Diencephalon (tissue), 1 donor: ENCODE measurements around the gene ACP7. TPM values are rescaled to one million over a fixed set of nuclear protein-coding genes. Genes with fewer than 3 reads are reported as not detected.

ENCODE experiments used
- total RNA-seq: library from RNA; depleted of rRNA; stranded (reverse); fragments of >200 nt; gene quantifications from one replicate; pipeline ENCODE4 v1.2.3, GENCODE V29; 2014

ACP7 gene, protein sequence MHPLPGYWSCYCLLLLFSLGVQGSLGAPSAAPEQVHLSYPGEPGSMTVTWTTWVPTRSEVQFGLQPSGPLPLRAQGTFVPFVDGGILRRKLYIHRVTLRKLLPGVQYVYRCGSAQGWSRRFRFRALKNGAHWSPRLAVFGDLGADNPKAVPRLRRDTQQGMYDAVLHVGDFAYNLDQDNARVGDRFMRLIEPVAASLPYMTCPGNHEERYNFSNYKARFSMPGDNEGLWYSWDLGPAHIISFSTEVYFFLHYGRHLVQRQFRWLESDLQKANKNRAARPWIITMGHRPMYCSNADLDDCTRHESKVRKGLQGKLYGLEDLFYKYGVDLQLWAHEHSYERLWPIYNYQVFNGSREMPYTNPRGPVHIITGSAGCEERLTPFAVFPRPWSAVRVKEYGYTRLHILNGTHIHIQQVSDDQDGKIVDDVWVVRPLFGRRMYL
- total RNA-seq, result not detected

DNA sequence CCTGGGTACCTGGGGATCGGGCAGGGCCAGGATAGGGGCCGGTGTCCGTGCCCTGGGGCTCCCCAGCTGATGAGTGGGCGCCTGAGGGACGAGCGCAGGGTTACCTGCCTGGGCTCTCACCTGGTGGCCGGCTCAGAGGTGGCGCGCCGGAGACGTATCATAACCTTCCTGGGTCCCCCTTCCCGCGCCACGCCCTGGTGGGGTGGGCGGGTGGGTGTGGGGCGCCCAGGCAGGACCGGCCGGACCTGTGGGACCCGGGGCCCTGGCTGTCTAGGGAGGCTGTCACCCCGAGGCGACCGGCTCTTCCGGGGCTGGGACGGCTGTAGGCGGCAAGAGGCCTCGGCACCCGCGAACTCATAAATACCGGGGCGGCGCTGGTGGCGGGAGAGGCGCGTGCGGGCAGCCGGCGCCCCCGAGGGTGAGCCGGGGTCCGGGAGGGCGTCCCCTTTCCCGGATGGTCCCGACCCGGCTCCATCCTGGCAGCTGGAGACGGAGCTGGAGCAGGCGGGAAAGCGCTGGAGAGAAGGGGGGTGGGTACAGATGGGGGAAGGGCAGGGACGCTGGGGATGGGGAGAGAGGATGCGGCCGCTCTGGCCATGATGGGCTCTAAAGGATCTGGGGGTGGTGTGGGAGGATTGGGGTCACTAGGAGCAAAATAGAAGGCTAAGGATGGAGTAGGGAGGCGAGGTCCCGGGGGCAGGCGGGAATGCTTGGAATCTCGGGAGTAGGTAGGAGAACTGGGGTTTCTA is at the start of gene ACP7:
Gene ACP7 (plus strand): TSS at position 386 of the 749 bp plus-strand sequence. CDS start 902 bp downstream, outside the sequence.

DNA sequence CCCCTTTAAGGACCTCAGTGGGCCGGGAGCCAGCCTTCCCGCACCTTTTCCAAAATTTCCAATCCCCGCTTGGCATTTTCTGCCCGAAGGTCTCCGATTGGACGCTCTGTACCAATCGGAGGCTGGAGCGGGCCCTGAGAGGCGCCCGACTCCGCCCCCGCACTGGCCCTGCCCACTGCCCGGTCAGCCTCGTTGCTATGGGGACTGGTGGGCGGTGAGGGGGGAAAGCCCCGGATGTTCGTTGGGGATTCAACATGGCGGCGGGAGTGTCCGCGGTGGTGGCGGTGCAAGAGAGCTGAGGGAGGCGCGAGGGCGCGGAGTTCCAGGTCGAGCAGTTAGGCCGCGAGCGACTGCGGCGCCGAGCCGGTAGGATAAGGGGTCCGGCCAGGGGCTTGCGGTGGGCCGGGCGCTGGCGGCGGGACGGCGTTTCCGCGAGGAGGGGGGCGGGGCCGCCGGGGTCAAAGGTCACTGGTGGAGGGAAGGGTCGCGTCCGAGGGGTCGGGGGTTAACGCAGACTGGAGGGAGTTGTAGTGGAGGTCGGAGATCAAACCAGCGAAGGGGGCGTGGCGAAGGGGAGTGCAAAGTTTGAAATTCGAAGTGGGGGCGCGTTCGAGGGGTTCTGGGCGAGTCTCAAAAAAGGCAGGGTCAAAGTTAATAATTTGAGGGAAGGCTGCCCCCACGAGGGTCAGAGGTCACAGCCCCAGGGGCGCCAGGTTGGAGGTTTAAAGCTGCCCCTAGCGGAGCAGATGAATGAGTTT is 41.6 kb downstream of the ACP7 start, which contains the start of gene PAK4:
Gene PAK4 (plus strand): TSS at position 233 of the 758 bp plus-strand sequence. CDS start 43,768 bp downstream, outside the sequence.

Other genes with a start within 250 kb of the ACP7 start
- 273 TPM for gene HNRNPL, start 234.4 kb upstream of the ACP7 start, total RNA-seq
- gene RINL, start 206.1 kb upstream of the ACP7 start, total RNA-seq, result 14.1 TPM
- 98.7 TPM for gene SIRT2, start 184.8 kb upstream of the ACP7 start, total RNA-seq
- 4.8 TPM for gene NFKBIB, start 184.4 kb upstream of the ACP7 start, total RNA-seq
- gene CCER2, start 172.2 kb upstream of the ACP7 start, total RNA-seq, result 0.69 TPM
- 9.0 TPM for gene SARS2, start 153.6 kb upstream of the ACP7 start, total RNA-seq
- 17.8 TPM for gene MRPS12, start 153.4 kb upstream of the ACP7 start, total RNA-seq
- gene FBXO17, start 108.6 kb upstream of the ACP7 start, total RNA-seq, result 4.6 TPM
- 10.4 TPM for gene FBXO27, start 51.8 kb upstream of the ACP7 start, total RNA-seq
- gene PAK4, start 41.4 kb downstream of the ACP7 start, total RNA-seq, result 2.5 TPM
- 0.23 TPM for gene NCCRP1, start 112.6 kb downstream of the ACP7 start, total RNA-seq
- not detected for gene SYCN, start 119.9 kb downstream of the ACP7 start, total RNA-seq
- gene IFNL3, start 160.6 kb downstream of the ACP7 start, total RNA-seq, result not detected
- not detected for gene IFNL4, start 164.5 kb downstream of the ACP7 start, total RNA-seq
- gene IFNL2, start 184.0 kb downstream of the ACP7 start, total RNA-seq, result not detected
- gene IFNL1, start 212.0 kb downstream of the ACP7 start, total RNA-seq, result not detected
- gene LRFN1, start 236.5 kb downstream of the ACP7 start, total RNA-seq, result 10.6 TPM